CD1c-positive myeloid dendritic cell (primary cell): ENCODE data around the gene PRDM16.

ENCODE experiments used
- DNase-seq: peaks from one replicate; pipeline ENCODE4 v3.0.0-alpha.2; 2016; ENCODE audit errors: extremely low spot score

PRDM16 gene

GRCh38 chr1:3183411-3183810 lies 114.4 kb downstream of the PRDM16 start:
- DNase-seq: no peak

GRCh38 chr1:3183813-3184212 lies 114.8 kb downstream of the PRDM16 start:
- DNase-seq: no peak

DNA sequence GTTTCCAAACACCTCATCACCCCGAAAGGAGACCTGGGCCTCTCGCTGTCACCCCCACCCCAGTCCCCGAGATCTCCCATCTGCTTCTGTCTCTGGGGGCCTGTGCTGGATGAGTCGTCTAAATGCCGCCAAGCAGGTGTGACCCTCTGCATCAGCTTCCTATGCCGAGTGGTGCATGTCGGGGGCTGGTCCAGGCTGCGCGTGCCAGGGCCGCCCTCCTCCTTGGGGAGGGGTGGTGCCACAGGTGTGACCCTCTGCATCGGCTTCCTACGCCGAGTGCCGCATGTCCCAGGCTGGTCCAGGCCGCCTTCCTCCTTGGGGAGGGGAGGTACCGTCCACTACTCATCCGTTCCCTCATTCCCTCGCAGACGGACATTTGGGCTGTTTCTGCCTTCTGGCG lies 115.7 kb downstream of the PRDM16 start:
- DNase-seq: no peak

DNA sequence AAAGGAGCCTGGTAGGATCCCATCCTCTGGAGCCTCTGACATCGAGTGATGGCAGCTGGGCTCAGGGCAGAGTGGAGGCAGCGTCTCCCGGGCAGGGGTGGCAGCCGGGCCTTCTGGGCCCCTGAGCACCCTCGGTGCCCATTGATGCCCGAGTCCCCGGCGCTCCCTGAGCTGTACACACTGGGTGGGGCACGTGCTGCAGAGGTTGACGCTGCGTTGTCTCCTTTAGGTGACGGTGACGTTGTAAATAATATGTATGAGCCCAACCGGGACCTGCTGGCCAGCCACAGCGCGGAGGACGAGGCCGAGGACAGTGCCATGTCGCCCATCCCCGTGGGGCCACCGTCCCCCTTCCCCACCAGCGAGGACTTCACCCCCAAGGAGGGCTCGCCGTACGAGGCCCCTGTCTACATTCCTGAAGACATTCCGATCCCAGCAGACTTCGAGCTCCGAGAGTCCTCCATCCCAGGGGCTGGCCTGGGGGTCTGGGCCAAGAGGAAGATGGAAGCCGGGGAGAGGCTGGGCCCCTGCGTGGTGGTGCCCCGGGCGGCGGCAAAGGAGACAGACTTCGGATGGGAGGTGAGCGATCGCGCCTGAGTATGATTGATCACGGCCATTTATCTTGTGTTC lies 117.0 kb downstream of the PRDM16 start:
- DNase-seq: no peak

DNA sequence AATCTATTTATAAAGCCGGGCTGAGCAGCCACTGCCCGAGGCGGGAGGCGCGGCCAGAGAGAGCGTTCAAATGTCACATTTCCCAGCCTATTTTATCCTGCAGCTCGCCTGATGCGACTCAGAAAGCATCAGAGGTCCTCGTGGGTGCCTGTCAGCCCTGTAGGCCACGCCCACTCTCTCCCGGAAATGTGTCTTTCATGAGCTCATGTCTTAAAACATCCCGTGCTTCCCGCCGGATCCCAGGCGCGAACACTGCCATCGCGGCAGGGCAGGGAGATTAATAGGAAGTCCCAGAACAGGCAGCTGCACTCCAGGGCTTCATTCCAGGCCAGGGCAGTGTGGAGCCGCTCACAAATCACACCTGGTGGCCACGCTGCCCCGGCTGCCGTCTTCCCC lies 117.5 kb downstream of the PRDM16 start:
- DNase-seq: no peak

DNA sequence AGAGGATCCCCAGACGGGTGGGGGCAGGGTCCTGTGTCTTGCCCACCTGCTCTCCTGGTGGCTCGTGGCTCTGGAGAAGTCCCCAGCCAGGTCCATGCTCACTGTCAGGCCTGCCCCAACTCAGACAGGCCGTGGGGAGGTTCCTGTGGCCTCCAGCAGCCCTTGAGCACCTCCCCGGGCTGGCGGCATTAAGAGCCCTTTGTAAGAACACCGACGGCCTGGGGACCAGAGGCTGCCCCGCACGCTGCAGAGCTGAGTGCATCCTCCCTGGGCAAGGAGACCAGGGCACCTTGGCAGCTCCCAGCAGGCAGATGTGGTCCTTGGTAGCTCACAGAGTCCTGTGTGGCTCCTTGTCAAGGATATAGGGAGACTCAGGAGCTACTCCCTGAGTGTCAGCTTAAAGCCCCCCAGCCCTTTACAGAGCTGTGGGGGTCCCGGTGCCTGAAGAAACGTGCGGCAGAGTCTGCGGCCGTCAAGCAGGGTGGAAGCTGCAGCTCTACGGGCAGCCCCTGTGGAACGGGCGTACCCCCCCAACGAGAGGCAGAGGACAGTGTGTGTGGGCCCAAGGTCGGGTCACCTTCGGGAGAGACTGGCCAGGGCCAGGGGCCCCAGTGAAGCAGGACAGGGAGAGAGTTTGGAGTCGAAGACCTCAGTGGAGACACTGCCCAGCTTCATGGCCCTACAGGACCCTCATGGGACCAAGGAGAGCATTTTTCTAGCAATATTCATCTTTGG lies 118.6 kb downstream of the PRDM16 start:
- DNase-seq: no peak

DNA sequence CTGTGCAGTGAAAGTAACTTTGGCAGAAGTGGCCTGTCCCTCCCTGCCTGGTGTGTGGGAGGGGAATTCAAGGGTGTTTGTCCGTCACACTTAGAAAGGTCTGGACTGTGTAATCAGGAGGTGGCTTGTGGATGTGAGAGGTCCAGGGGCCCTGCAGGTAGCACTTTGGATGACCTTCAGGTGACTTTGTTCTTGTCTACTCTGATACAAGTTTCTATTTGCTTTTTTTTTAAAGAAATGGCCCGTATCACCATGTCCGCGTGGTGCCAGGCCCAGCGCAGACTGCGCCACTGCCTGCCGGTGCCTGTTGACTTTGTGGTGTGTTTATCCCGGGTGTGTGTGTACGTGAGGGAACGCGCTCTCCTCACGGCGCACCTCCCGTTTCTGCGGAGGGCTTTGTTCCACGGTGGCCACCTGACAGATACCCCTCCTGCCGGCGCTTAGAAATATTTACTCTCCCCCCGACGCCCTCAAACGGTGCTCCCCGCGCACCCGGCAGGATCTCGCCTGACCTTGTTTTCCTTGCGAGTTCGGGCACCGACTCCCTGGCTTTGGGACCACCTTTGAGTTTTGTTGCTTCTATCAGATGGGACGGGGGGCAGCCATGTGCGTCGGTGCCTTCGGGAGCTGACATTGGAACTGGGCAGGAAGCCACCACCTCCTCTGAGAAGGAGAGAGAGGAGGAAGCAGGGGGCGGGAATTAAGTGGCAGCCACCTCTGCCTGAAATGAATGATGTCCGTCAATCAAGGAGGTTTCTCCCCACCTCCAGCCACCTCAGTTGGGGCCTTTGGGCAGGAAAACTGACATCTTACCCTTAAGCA lies 119.4 kb downstream of the PRDM16 start:
- DNase-seq: no peak

GRCh38 chr1:3190256-3191041 lies 121.4 kb downstream of the PRDM16 start:
- no peak for DNase-seq

- no peak for DNase-seq
Observed at GRCh38 chr1:3192361-3192760, 123.4 kb downstream of the PRDM16 start.

- no peak for DNase-seq
Observed at GRCh38 chr1:3192825-3193224, 123.8 kb downstream of the PRDM16 start.

DNA sequence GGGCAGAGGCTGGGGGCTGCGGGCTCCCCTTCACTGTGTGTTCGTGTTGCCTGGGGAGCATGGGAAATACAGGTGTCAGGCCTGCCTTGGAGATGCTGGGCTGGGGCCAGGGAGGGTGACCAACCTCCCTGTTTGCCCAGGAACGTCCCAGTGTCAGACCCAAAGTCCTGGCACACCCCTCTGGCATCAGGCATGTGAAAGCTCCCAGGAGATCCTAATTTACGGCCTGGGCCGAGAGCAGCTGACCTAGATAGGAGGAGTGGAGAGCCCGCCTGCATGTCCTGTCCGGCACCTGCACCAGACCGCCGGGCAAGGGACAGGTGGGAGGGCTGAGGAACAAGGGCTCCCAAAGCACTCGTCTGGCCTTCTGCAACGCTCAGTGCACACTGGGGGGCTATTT lies 124.8 kb downstream of the PRDM16 start:
- DNase-seq: no peak

GRCh38 chr1:3194760-3195479 lies 125.9 kb downstream of the PRDM16 start:
- DNase-seq: no peak

DNA sequence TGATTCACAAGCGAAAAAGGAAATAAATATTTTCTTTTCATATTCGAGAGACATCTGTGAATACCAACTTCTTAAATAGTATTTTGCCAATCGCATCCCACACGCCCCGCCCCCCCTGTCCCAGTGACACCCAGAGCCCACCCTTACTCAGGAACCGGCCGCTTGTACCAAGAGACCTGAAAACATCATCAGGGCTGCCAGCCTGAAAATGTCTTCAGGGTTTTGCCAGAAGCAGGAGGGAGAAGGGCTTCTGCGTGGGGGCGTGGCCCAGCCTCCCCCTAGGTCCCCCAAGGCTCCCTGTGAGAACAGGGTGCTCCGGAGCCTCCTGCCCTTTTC lies 126.4 kb downstream of the PRDM16 start:
- DNase-seq: no peak

- DNase-seq: no peak
Observed at GRCh38 chr1:3195966-3196515, 127.0 kb downstream of the PRDM16 start.

DNA sequence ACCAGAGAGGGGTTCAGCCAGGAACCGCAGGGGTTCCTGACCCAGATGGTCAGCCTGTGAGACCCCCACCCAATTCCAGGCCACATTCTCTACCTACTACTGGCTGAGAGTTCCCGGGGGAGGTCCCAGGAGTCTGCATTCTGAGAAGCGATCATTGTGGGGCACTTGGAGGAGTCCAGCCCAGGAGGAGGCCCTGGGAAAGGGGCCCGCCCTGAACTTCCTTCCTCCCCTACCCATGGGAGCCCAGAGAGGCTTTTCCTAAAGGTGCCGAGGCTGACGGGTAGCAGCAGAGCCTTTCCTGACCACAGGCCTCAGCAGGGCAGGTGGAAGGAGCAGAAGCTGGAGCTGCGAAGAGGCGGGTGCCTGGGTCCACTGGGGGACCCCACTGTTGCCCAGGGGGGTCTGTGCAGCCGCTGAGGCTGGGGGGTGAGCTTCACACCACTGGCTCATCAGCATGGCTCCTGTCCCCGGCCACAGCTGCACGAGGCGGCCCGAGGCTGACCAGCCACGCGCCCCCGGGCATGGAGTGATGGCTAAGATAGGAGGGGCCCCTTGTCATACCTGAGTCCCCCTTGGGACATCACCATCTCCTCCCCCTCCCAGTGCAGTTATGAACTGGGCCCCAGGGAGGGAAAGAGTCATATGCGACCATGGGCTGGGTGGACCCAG lies 127.7 kb downstream of the PRDM16 start:
- DNase-seq: no peak

DNA sequence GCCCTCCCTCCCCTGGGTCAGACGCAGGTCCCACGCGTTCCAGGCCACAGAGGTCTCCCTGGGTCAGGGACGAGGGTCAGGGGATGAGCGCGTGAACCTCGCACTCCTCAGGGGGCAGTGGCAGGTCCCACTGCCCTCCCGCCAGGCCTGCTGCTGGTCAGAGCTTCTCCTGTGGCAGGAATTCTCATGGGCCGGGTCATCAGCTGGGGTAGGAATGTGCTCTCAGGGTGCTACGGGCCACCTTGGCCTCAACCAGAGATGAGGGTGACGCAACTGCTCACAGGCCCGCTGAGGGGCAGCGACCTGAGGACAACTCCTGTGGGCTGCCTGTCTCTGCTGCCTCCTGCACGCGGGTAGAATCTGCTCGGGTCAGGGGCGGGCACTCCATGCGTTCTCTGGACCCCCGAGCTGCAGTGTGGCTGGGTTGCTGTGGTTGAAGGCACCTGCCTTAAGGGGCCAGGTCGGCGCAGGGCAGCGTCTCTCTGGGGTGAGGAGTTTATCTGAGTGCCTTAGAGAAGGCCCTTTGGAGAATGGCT lies 128.8 kb downstream of the PRDM16 start:
- DNase-seq: no peak

DNA sequence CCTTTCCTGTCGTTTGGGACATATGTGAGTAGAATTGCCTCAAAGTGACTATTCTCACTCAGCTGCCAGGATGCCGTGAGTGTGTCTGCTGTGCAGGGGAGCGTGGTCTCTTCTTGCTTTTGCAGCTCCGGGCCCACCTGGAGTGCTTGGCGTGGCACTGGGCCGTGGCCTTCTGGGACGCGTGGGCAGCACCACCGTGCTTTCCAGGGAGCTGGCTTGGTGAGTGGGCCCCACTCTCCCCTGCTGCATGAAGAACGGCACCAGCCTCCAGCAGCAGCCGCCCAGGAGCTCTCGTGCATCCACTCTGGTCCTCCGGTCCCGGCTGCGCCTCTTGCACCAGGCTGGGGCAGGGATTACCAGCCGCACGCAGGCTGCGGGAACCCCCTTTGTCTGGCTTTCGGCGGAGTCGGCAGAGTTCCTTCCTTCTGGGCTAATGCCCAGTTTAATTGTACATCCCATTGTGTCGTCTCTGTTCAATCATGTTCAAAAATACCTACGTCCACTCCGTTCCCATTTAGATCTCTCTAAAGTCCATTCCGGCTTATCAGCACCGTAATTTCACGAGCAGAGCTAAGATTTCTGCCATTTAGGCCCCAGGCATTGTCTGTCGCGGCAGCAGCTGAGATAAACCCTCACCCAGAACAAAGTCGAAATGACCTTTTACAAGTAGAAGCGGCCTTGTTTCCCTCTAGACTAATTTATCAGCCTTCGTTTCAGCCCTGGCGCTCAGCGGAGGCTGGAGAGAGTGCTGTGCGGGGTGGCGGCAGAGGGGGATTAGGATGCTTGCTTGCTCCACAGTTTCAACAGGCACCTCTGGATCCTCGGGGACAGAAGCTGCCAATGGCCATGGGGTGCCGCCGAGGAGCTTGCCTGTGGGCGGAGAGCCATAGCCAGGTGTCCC lies 129.6 kb downstream of the PRDM16 start:
- no peak for DNase-seq

DNA sequence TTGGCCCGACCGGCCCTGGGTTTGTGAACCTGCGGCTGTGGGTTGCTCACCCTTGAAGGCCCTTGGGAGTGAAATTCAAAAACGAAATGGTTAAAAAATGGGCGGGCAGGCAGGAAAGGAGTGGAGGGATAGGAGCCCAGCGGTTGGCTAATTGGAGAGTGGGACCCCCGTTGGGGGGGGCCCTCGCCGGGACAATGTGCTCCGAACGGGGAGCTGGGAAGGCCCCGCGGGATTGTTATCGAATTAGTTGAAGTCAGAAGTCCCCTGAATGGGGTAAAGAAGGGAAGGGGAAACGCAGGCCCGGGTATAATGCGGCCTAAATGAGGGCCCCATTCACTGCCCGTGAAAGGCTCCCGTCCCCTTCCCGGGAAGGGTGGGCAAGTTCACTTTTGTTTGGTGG lies 135.7 kb downstream of the PRDM16 start:
- no peak for DNase-seq

GRCh38 chr1:3205815-3206214 lies 136.8 kb downstream of the PRDM16 start:
- DNase-seq: no peak
